ACC112 (cell line): ENCODE measurements around the gene HNRNPD.
"Not testable (repeated sequence)": the region's sequence is repeated elsewhere in the genome, so short reads cannot be mapped to it uniquely, and the experiment has no call there.

ENCODE experiments used
- H2AFZ ChIP-seq: fragments of 200-600 bp; sonication (generic); one replicate; pipeline ENCODE4 v1.6.0; 2017; ENCODE audit warnings: antibody characterized with exemption, low read length; ENCODE audit not compliant: unreplicated experiment
- H3K27ac ChIP-seq: fragments of 200-600 bp; sonication (generic); 2 replicates; pipeline ENCODE4 v1.5.1; 2014; ENCODE audit warnings: low read depth, mild to moderate bottlenecking, antibody characterized with exemption, low read length, moderate library complexity
- H3K27me3 ChIP-seq: fragments of 200-600 bp; sonication (generic); 2 replicates; pipeline ENCODE4 v1.6.1; 2014; ENCODE audit warnings: mild to moderate bottlenecking, antibody characterized with exemption, low read length, moderate library complexity, mixed read lengths; ENCODE audit not compliant: insufficient read depth
- H3K36me3 ChIP-seq: fragments of 200-600 bp; sonication (generic); 2 replicates; pipeline ENCODE4 v1.6.1; 2016; ENCODE audit warnings: mild to moderate bottlenecking, antibody characterized with exemption, low read length, moderate library complexity, mixed read lengths; ENCODE audit not compliant: insufficient read depth
- H3K4me1 ChIP-seq: fragments of 200-600 bp; sonication (generic); one replicate; pipeline ENCODE4 v1.6.1; 2016; ENCODE audit warnings: low read length, mixed read lengths; ENCODE audit not compliant: insufficient read depth, unreplicated experiment, control insufficient read depth
- H3K4me3 ChIP-seq: fragments of 200-600 bp; sonication (generic); 2 replicates; pipeline ENCODE4 v1.5.1; 2014; ENCODE audit warnings: mild to moderate bottlenecking, low read depth, low read length
- H3K79me2 ChIP-seq: fragments of 200-600 bp; sonication (generic); one replicate; pipeline ENCODE4 v1.6.0; 2016; ENCODE audit warnings: low read length; ENCODE audit not compliant: control insufficient read depth, unreplicated experiment, insufficient read depth

Gene HNRNPD

GRCh38 chr4:82373486-82373815, 340 bp downstream of the HNRNPD start:
- Histone ChIP-seq H3K36me3 (peaks cover 35% of the 10 kb centered on the region), H3K27ac (peak overlapping the region; percentile 96), H3K27me3 (no peaks in the 10 kb centered on the region), H3K4me1 (peaks cover 35% of the 10 kb centered on the region), H2AFZ (peak overlapping the region; percentile 20), H3K4me3 (peak overlapping the region; percentile 87), H3K79me2 (peaks cover 85% of the 10 kb centered on the region)

GRCh38 chr4:82372517-82373485, 990 bp downstream of the HNRNPD start:
- Histone ChIP-seq H3K27me3 (no peaks in the 10 kb centered on the region), H3K4me1 (peaks cover 41% of the 10 kb centered on the region), H3K4me3 (peak overlapping the region; percentile 87), H3K36me3 (peaks cover 40% of the 10 kb centered on the region), H2AFZ (peak overlapping the region; percentile 20), H3K27ac (peak overlapping the region; percentile 96), H3K79me2 (peaks cover 90% of the 10 kb centered on the region)

- Histone ChIP-seq H3K27me3 (no peaks in the 10 kb centered on the region), H3K36me3 (peaks cover 48% of the 10 kb centered on the region), H3K79me2 (peaks cover 93% of the 10 kb centered on the region), H3K4me1 (peaks cover 50% of the 10 kb centered on the region), H2AFZ (no peak overlapping the region), H3K27ac (no peak overlapping the region), H3K4me3 (peak overlapping the region; percentile 87)
Measured at GRCh38 chr4:82371497-82371896, 2.3 kb downstream of the HNRNPD start.

GRCh38 chr4:82367438-82368097, 6.2 kb downstream of the HNRNPD start:
- no peak overlapping the region for H3K27ac ChIP-seq
- no peak overlapping the region for H2AFZ ChIP-seq
- no peaks in the 10 kb centered on the region for H3K27me3 ChIP-seq
- peak overlapping the region; percentile 38 for H3K4me3 ChIP-seq
- H3K4me1 ChIP-seq = peaks cover 58% of the 10 kb centered on the region
- peaks cover 45% of the 10 kb centered on the region for H3K36me3 ChIP-seq
- H3K79me2 ChIP-seq = peaks cover 98% of the 10 kb centered on the region

GRCh38 chr4:82366431-82366830, 7.4 kb downstream of the HNRNPD start:
- H2AFZ ChIP-seq = not testable (repeated sequence)
- peaks cover 34% of the 10 kb centered on the region for H3K36me3 ChIP-seq
- peaks cover 65% of the 10 kb centered on the region for H3K4me1 ChIP-seq

GRCh38 chr4:82363896-82364487, 9.8 kb downstream of the HNRNPD start:
- H3K27ac ChIP-seq = no peak overlapping the region
- no peak overlapping the region for H2AFZ ChIP-seq
- peaks cover 97% of the 10 kb centered on the region for H3K79me2 ChIP-seq
- H3K4me3 ChIP-seq = no peak overlapping the region
- peaks cover 49% of the 10 kb centered on the region for H3K4me1 ChIP-seq
- H3K36me3 ChIP-seq = peaks cover 18% of the 10 kb centered on the region
- H3K27me3 ChIP-seq = no peaks in the 10 kb centered on the region

More at GRCh38 chr4:82366431-82366830, 7.4 kb downstream of the HNRNPD start:
- peaks cover 97% of the 10 kb centered on the region for H3K79me2 ChIP-seq
- not testable (repeated sequence) for H3K27me3 ChIP-seq, H3K27ac ChIP-seq, H3K4me3 ChIP-seq

- Histone ChIP-seq H3K79me2 (peaks cover 97% of the 10 kb centered on the region), H3K27ac (no peak overlapping the region), H3K27me3 (no peaks in the 10 kb centered on the region), H3K4me3 (no peak overlapping the region), H2AFZ (no peak overlapping the region), H3K36me3 (peaks cover 14% of the 10 kb centered on the region), H3K4me1 (peaks cover 39% of the 10 kb centered on the region)
Measured at GRCh38 chr4:82362565-82362964, 11.2 kb downstream of the HNRNPD start.

- no peak overlapping the region for H3K27ac ChIP-seq
- H3K4me1 ChIP-seq = peaks cover 27% of the 10 kb centered on the region
- peaks cover 96% of the 10 kb centered on the region for H3K79me2 ChIP-seq
- no peak overlapping the region for H2AFZ ChIP-seq
- H3K4me3 ChIP-seq = no peak overlapping the region
- H3K27me3 ChIP-seq = no peaks in the 10 kb centered on the region
- H3K36me3 ChIP-seq = peaks cover 27% of the 10 kb centered on the region
Measured at GRCh38 chr4:82360298-82361177, 13.3 kb downstream of the HNRNPD start.

GRCh38 chr4:82358847-82359246, 14.9 kb downstream of the HNRNPD start:
- Histone ChIP-seq H3K36me3 (peaks cover 41% of the 10 kb centered on the region), H3K79me2 (peaks cover 83% of the 10 kb centered on the region), H3K4me1 (peaks cover 20% of the 10 kb centered on the region), H3K27ac (no peak overlapping the region), H3K4me3 (no peak overlapping the region), H2AFZ (no peak overlapping the region), H3K27me3 (no peaks in the 10 kb centered on the region)

GRCh38 chr4:82357640-82358039, 16.2 kb downstream of the HNRNPD start:
- H3K36me3 ChIP-seq = peaks cover 51% of the 10 kb centered on the region
- H2AFZ ChIP-seq = no peak overlapping the region
- H3K4me1 ChIP-seq = peaks cover 32% of the 10 kb centered on the region
- no peak overlapping the region for H3K4me3 ChIP-seq
- no peaks in the 10 kb centered on the region for H3K27me3 ChIP-seq
- H3K27ac ChIP-seq = no peak overlapping the region
- peaks cover 73% of the 10 kb centered on the region for H3K79me2 ChIP-seq
